H1 (cell line): ENCODE data around the gene MRPL11. TPM values are rescaled to one million over a fixed set of nuclear protein-coding genes. Genes with fewer than 3 reads are reported as not detected.

Experiments used
- CTCF ChIA-PET: fragments of 300-600 bp; sonication (Branson Sonifier 250); formaldehyde crosslinking; loops from one replicate; lab custom pipeline; 2021; ENCODE audit not compliant: partially characterized antibody; lab: Charles Lee
- POLR2A ChIA-PET: fragments of 300-600 bp; sonication (Branson Sonifier 250); formaldehyde crosslinking; loops from one replicate; lab custom pipeline; 2021; ENCODE audit warnings: inconsistent platforms; ENCODE audit not compliant: partially characterized antibody; lab: Charles Lee
- DNase-seq, 2 experiments: peaks; one replicate each; pipeline versions ENCODE4 v3.0.0 to v3.0.0-alpha.2; 2010 to 2022; ENCODE audit warnings: low spot score in 2 of 2, low read depth in 1 of 2, mixed read lengths in 1 of 2
- FAIRE-seq: peaks from 2 replicates; lab custom pipeline; 2011; peaks lifted over from hg19 to GRCh38; lab: Jason Lieb, UNC
- H2AFZ ChIP-seq: 2 replicates; pipeline ENCODE4 v1.8.1; 2012; ENCODE audit warnings: low read length, inconsistent platforms
- H2AK5ac ChIP-seq: 2 replicates; pipeline ENCODE4 v1.6.1; 2013; ENCODE audit warnings: low read depth, low read length
- H2BK120ac ChIP-seq: replicated peaks from 2 replicates; pipeline ENCODE3; 2013; ENCODE audit warnings: low read depth, low read length, inconsistent platforms
- H2BK12ac ChIP-seq: 2 replicates; pipeline ENCODE4 v1.6.1; 2013; ENCODE audit warnings: low read depth, low read length
- H2BK15ac ChIP-seq: 2 replicates; pipeline ENCODE4 v1.6.1; 2013; ENCODE audit warnings: low read length
- H2BK20ac ChIP-seq: 2 replicates; pipeline ENCODE4 v1.6.1; 2013; ENCODE audit warnings: low read length
- H2BK5ac ChIP-seq: 2 replicates; pipeline ENCODE4 v1.6.1; 2013; ENCODE audit warnings: low read depth, low read length
- H3K14ac ChIP-seq: 2 replicates; pipeline ENCODE4 v1.6.1; 2013; ENCODE audit warnings: inconsistent platforms; ENCODE audit not compliant: insufficient read length
- H3K18ac ChIP-seq: 2 replicates; pipeline ENCODE4 v1.6.1; 2013; ENCODE audit warnings: low read length; ENCODE audit errors: extremely low read depth
- H3K23ac ChIP-seq: 2 replicates; pipeline ENCODE4 v1.6.1; 2013; ENCODE audit warnings: inconsistent platforms; ENCODE audit not compliant: insufficient read length
- H3K23me2 ChIP-seq: 2 replicates; pipeline ENCODE4 v1.6.1; 2013; ENCODE audit warnings: low read depth, low read length
- H3K27ac ChIP-seq: 2 replicates; pipeline ENCODE4 v1.6.1; 2011; ENCODE audit warnings: low read depth, low read length, inconsistent platforms
- H3K27me3 ChIP-seq, 4 experiments: replicated peaks in 1 of 4; 1 replicate in 1 of 4; 2 replicates in 3 of 4; pipeline versions ENCODE4 v1.6.1 to v1.8.1; 2011 to 2013; ENCODE audit warnings: low read length in 3 of 4, mild to moderate bottlenecking in 3 of 4, inconsistent platforms in 2 of 4, mixed read lengths in 2 of 4, moderate library complexity in 1 of 4; ENCODE audit not compliant: control insufficient read depth in 3 of 4, insufficient read depth in 3 of 4; ENCODE audit errors: extremely low read depth in 1 of 4
- H3K36me3 ChIP-seq, 4 experiments: 2 replicates each; pipeline versions ENCODE4 v1.6.1 to v1.8.1; 2011 to 2013; ENCODE audit warnings: mild to moderate bottlenecking in 4 of 4, low read length in 3 of 4, moderate library complexity in 2 of 4, control low read depth in 1 of 4, inconsistent platforms in 1 of 4; ENCODE audit not compliant: insufficient read depth in 4 of 4, control insufficient read depth in 2 of 4
- H3K4ac ChIP-seq: replicated peaks from 2 replicates; pipeline ENCODE3; 2013; ENCODE audit warnings: low read length, low read depth, mixed read lengths, inconsistent platforms; ENCODE audit not compliant: insufficient read length
- H3K4me1 ChIP-seq, 4 experiments: replicated peaks in 1 of 4; 1 replicate in 1 of 4; 2 replicates in 3 of 4; pipeline versions ENCODE4 v1.6.1 to v1.8.1; 2011 to 2013; ENCODE audit warnings: low read length in 3 of 4, inconsistent platforms in 2 of 4, mixed read lengths in 1 of 4; ENCODE audit not compliant: insufficient read depth in 4 of 4, control insufficient read depth in 3 of 4
- H3K4me2 ChIP-seq, 2 experiments: 2 replicates each; pipeline versions ENCODE4 v1.6.1 to v1.8.1; 2011 to 2013; ENCODE audit warnings: low read depth in 2 of 2, low read length in 2 of 2, control low read depth in 1 of 2, inconsistent platforms in 1 of 2, mild to moderate bottlenecking in 1 of 2; ENCODE audit not compliant: insufficient read depth in 1 of 2
- H3K4me3 ChIP-seq, 4 experiments: fragments of 200-600, 300-600 bp in 1 of 4; sonication (generic), shearing (Covaris generic), sonication (Bioruptor Twin) in 1 of 4; 2 replicates each; pipeline versions ENCODE4 v1.5.1 to v1.8.1; 2011 to 2016; ENCODE audit warnings: low read length in 4 of 4, low read depth in 3 of 4, control low read depth in 2 of 4, inconsistent platforms in 2 of 4, mild to moderate bottlenecking in 2 of 4, mixed read lengths in 1 of 4, moderate library complexity in 1 of 4; ENCODE audit not compliant: insufficient read depth in 2 of 4; ENCODE audit errors: extremely low read depth in 1 of 4
- H3K56ac ChIP-seq: replicated peaks from 2 replicates; pipeline ENCODE3; 2013; ENCODE audit warnings: low read depth, mild to moderate bottlenecking, mixed read lengths, low read length, inconsistent platforms; ENCODE audit not compliant: insufficient read length
- H3K79me1 ChIP-seq: 2 replicates; pipeline ENCODE4 v1.6.1; 2013; ENCODE audit warnings: low read depth, low read length, control low read depth
- H3K79me2 ChIP-seq, 2 experiments: 2 replicates each; pipeline versions ENCODE4 v1.6.1 to v1.8.1; 2012 to 2013; ENCODE audit warnings: low read length in 2 of 2, mild to moderate bottlenecking in 2 of 2, inconsistent platforms in 1 of 2; ENCODE audit not compliant: insufficient read depth in 2 of 2, control insufficient read depth in 1 of 2
- H3K9ac ChIP-seq, 4 experiments: replicated peaks in 1 of 4; 1 replicate in 1 of 4; 2 replicates in 3 of 4; pipeline versions ENCODE4 v1.6.1 to v1.8.1; 2011 to 2013; ENCODE audit warnings: low read depth in 3 of 4, low read length in 3 of 4, control low read depth in 2 of 4, mild to moderate bottlenecking in 2 of 4, moderate library complexity in 2 of 4, inconsistent platforms in 1 of 4; ENCODE audit errors: extremely low read depth in 1 of 4
- H3K9me3 ChIP-seq, 2 experiments: 2 replicates each; pipeline versions ENCODE4 v1.6.1 to v1.8.1; 2012 to 2013; ENCODE audit warnings: mild to moderate bottlenecking in 2 of 2, moderate library complexity in 2 of 2, control low read depth in 1 of 2, inconsistent platforms in 1 of 2, low read depth in 1 of 2, low read length in 1 of 2, mixed read lengths in 1 of 2; ENCODE audit not compliant: insufficient read depth in 2 of 2
- H4K20me1 ChIP-seq, 2 experiments: replicated peaks in 1 of 2; 2 replicates each; pipeline versions ENCODE3 to v1.8.1; 2011 to 2013; ENCODE audit warnings: inconsistent platforms in 2 of 2, low read length in 2 of 2, mild to moderate bottlenecking in 1 of 2; ENCODE audit not compliant: insufficient read depth in 2 of 2, control insufficient read depth in 1 of 2
- H4K5ac ChIP-seq: 2 replicates; pipeline ENCODE4 v1.6.1; 2013; ENCODE audit warnings: low read length, low read depth, mixed read lengths, inconsistent platforms; ENCODE audit not compliant: insufficient read length
- H4K8ac ChIP-seq: 2 replicates; pipeline ENCODE4 v1.8.0; 2013; ENCODE audit warnings: mild to moderate bottlenecking, moderate library complexity, low read length, inconsistent platforms; ENCODE audit not compliant: insufficient read depth; ENCODE audit errors: extremely low read depth
- H4K91ac ChIP-seq: replicated peaks from 2 replicates; pipeline ENCODE3; 2013; ENCODE audit warnings: low read length, mixed read lengths, inconsistent platforms; ENCODE audit not compliant: insufficient read length
- CBX5 ChIP-seq: fragments of 300-800, 300-1000 bp; sonication (generic); IDR thresholded peaks from 2 replicates; pipeline ENCODE4 v1.7.1; 2016; ENCODE audit warnings: antibody characterized with exemption, low read length, low read depth
- CHD2 ChIP-seq: IDR thresholded peaks from 2 replicates; pipeline ENCODE4 v1.6.1; 2012; ENCODE audit warnings: low read length, improper control_type of control experiment
- CREB1 ChIP-seq: IDR thresholded peaks from 2 replicates; pipeline ENCODE4 v1.6.1; 2012; ENCODE audit warnings: inconsistent platforms
- HDAC6 ChIP-seq: IDR thresholded peaks from one replicate; pipeline ENCODE4 v1.7.1; 2012; ENCODE audit warnings: low read depth, mild to moderate bottlenecking, inconsistent platforms, low read length, moderate library complexity
- JUN ChIP-seq: IDR thresholded peaks from 2 replicates; pipeline ENCODE4 v1.6.1; 2011; ENCODE audit warnings: low read depth, mild to moderate bottlenecking, improper control_type of control experiment, low read length
- NANOG ChIP-seq: IDR thresholded peaks from 2 replicates; pipeline ENCODE4 v1.6.1; 2011; ENCODE audit warnings: low read length, low read depth, mild to moderate bottlenecking, inconsistent platforms; ENCODE audit not compliant: insufficient read depth, poor library complexity, severe bottlenecking
- NRF1 ChIP-seq: IDR thresholded peaks from 2 replicates; pipeline ENCODE4 v1.6.1; 2011; ENCODE audit warnings: mild to moderate bottlenecking, low read depth, low read length, improper control_type of control experiment
- POU5F1 ChIP-seq: IDR thresholded peaks from 2 replicates; pipeline ENCODE4 v1.6.1; 2011; ENCODE audit warnings: low read depth, mild to moderate bottlenecking, low read length, moderate library complexity
- RAD21 ChIP-seq, 2 experiments: IDR thresholded peaks in 1 of 2; conservative IDR thresholded peaks in 1 of 2; 2 replicates each; pipeline ENCODE4 v1.6.1; 2011; ENCODE audit warnings: low read depth in 2 of 2, low read length in 2 of 2, improper control_type of control experiment in 1 of 2, inconsistent platforms in 1 of 2, mild to moderate bottlenecking in 1 of 2, moderate library complexity in 1 of 2
- RXRA ChIP-seq: IDR thresholded peaks from 2 replicates; pipeline ENCODE4 v1.6.1; 2011; ENCODE audit warnings: low read depth, mild to moderate bottlenecking, low read length, moderate library complexity; ENCODE audit not compliant: insufficient read depth
- SRF ChIP-seq: IDR thresholded peaks from 2 replicates; pipeline ENCODE4 v1.6.1; 2011; ENCODE audit warnings: mild to moderate bottlenecking, low read depth, low read length, moderate library complexity
- TBP ChIP-seq: IDR thresholded peaks from 2 replicates; pipeline ENCODE4 v1.6.1; 2011; ENCODE audit warnings: low read depth, low read length, improper control_type of control experiment
- YY1 ChIP-seq: IDR thresholded peaks from 2 replicates; pipeline ENCODE4 v1.6.1; 2011; ENCODE audit warnings: low read depth, mild to moderate bottlenecking, low read length
- ZNF274 ChIP-seq: IDR thresholded peaks from 2 replicates; pipeline ENCODE4 v1.7.0; 2012; ENCODE audit warnings: low read length, borderline replicate concordance; ENCODE audit errors: extremely low read depth
- WGBS, 2 experiments: shearing (Covaris generic) in 1 of 2; methylation state at CpG; one replicate each; pipeline versions ENCODE4 v1.1.6 to v1.1.7; 2013 to 2015; ENCODE audit warnings: low lambda C conversion rate in 2 of 2, mixed read lengths in 2 of 2, inconsistent platforms in 1 of 2, low coverage in 1 of 2, missing lambda C conversion rate in 1 of 2; ENCODE audit not compliant: insufficient replicate concordance in 2 of 2, insufficient coverage in 1 of 2, insufficient read length in 1 of 2; ENCODE audit errors: extremely low coverage in 1 of 2, missing lambda C conversion rate in 1 of 2; 5-methylcytosine and 5-hydroxymethylcytosine counted together
- polyA plus RNA-seq, 7 experiments: library from polyadenylated mRNA; depleted of rRNA in 3 of 7; stranded (reverse) in 5 of 7; unstranded in 2 of 7; fragments of >200 nt in 5 of 7; fragments of 200-250 nt in 2 of 7; gene quantifications; 1 replicate in 5 of 7; 2 replicates in 1 of 7; 4 replicates in 1 of 7; pipeline versions ENCODE4 v1.2.1 to v1.2.3, GENCODE V29; 2011 to 2013; ENCODE audit warnings: missing spikeins in 2 of 7, mixed read lengths in 2 of 7
- total RNA-seq: library from RNA; stranded (reverse); fragmentation: NEBNext Ultra II Directional; extraction: Animal tissue kit (Norgen Biotek cat#: 25700); gene quantifications from 2 replicates; pipeline ENCODE4 v1.2.1, GENCODE V29; 2021
- TF ChIP-seq, protein P1 (sequence below): IDR thresholded peaks from 2 replicates; pipeline ENCODE4 v1.6.1; 2011; ENCODE audit warnings: low read depth, mild to moderate bottlenecking, low read length; ENCODE audit not compliant: insufficient read depth

MRPL11 gene
- total and polyA plus RNA-seq, 2 of the 8 experiments (the other 6 are each of a cell fraction or from before 2014, with no cell fraction given) = 105 to 141 TPM

DNA sequence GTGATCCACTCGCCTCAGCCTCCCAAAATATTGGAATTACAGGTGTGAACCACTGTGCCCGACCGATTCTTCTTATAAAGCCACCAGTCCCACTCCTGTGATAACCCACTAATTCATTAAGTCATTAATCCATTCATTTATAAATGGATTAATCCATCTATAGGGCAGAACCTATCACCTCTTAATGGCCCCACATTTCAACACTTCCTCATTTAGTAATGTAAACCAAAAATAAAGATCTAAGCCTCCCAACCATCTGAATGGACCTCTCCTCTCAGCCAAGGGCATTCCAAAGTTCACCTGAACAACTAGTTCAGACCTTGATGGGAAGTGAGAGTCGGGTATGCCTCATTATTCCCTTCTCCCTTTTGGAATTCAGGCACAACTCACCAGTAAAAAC lies 9.9 kb upstream of the MRPL11 start:
- H3K23me2 ChIP-seq = no peaks in the 10 kb centered on the region
- DNase-seq (no peak), FAIRE-seq (no peak)
- H2BK15ac ChIP-seq = no peak overlapping the region
- H3K18ac ChIP-seq = no peak overlapping the region
- no peak overlapping the region for H4K8ac ChIP-seq
- no peaks in the 10 kb centered on the region for H3K79me1 ChIP-seq
- no peaks in the 10 kb centered on the region for H3K36me3 ChIP-seq
- H4K5ac ChIP-seq = no peak overlapping the region
- H3K9me3 ChIP-seq = peaks cover 4 to 12% of the 10 kb centered on the region in 2 experiments
- no peak overlapping the region for H2BK5ac ChIP-seq
- no peak overlapping the region for H3K27ac ChIP-seq
- no peak overlapping the region for H2BK20ac ChIP-seq
- H3K27me3 ChIP-seq = no peaks in the 10 kb centered on the region; a peak in 1 of 7 replicates
- CTCF ChIA-PET = interaction anchor here (1.1 to 2.4 kb wide), 4 partner anchors 10 to 30 kb away, joined by 3 to 12 read pairs (median 4); partner anchors contain the start of genes MRPL11 and NPAS4
- no peaks in the 10 kb centered on the region for H4K20me1 ChIP-seq
- H2AFZ ChIP-seq = no peak overlapping the region
- H3K79me2 ChIP-seq = no peaks in the 10 kb centered on the region
- H3K9ac ChIP-seq = no peak overlapping the region
- no peak overlapping the region for H3K4ac ChIP-seq
- no peak overlapping the region for H3K4me3 ChIP-seq
- no peak overlapping the region for H3K56ac ChIP-seq
- no peak overlapping the region for H3K14ac ChIP-seq
- H2BK12ac ChIP-seq = no peak overlapping the region
- H3K4me2 ChIP-seq = no peak overlapping the region
- 93% methylated on average over 4 of the region's 4 CpGs; no CpG with 5 or more reads in 1 of the 2 experiments for WGBS, 2 experiments
- no peak overlapping the region for H4K91ac ChIP-seq
- H3K23ac ChIP-seq = no peak overlapping the region
- POLR2A ChIA-PET = no interaction called here
- H3K4me1 ChIP-seq = peaks cover 0 to 6% (median 0%) of the 10 kb centered on the region in 4 experiments; a peak in 2 of 7 replicates
- no peak overlapping the region for H2AK5ac ChIP-seq
- H2BK120ac ChIP-seq = no peak overlapping the region
- no peak for TF ChIP-seq CHD2
- no peak for TF ChIP-seq RXRA
- TF ChIP-seq POU5F1 = no peak
- TF ChIP-seq TBP = no peak
- TF ChIP-seq NRF1 = no peak
- no peak for TF ChIP-seq HDAC6
- TF ChIP-seq JUN = no peak
- TF ChIP-seq, protein P1, sequence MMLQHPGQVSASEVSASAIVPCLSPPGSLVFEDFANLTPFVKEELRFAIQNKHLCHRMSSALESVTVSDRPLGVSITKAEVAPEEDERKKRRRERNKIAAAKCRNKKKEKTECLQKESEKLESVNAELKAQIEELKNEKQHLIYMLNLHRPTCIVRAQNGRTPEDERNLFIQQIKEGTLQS = no peak
- TF ChIP-seq NANOG = no peak
- no peak for TF ChIP-seq CREB1
- no peak for TF ChIP-seq SRF
- TF ChIP-seq YY1 = no peak
- TF ChIP-seq CBX5 = no peak
- no peak for TF ChIP-seq RAD21 (IDR thresholded peaks at IDR 0.05 in 1 of 2, conservative IDR thresholded peaks at IDR 0.05 in 1 of 2; ENCODE audit: low read depth in 2 of 2, low read length in 2 of 2)
- TF ChIP-seq ZNF274 = no peak
